ENCODE measurements around the gene DGKE. TPM values are rescaled to one million over a fixed set of nuclear protein-coding genes. Genes with fewer than 3 reads are reported as not detected.

The DGKE gene
- total RNA-seq, 1 experiment from 2014 or later, result 8.7 TPM

DNA sequence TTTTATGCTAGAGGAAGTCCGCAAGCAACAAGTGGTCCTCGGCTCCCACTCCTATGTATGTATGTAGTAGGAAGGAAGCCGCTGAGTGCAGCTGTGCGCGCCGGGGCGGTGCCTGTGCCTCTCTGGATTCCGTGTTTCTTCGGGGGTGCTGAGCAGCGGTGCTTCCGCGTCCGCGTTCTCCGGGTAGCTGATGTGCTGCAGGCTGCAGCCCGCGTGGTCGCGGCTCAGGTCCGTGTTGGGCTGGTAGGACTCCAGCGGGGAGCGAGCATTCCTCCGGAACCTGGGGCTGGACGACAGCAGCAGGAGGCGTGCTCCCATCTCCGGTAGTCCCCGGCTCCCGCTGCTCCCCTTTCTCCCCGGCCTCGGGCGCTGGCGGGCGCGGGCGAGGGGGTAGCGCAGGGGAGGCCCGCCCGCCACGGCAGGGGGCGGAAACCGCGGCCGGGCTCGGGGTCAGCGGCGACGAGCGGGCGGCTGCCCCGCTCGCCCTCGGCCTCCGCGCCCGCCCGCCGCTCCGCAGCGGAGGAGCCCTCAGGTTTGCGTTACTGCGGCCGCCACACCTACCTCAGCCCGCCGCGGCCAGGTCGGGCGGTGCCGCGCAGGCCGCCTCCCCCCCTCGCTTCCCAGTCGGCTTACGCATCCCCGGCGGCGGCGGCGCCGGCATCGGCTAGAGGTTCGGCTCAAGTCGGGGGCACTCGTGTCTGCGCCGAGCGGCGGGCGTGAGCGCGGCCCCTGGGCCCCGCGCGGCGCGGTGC is 718 bp upstream of the DGKE start:
- DNase-seq (ENCODE audit: low read depth), result peak; percentile 87
- in situ Hi-C loops (cut with HindIII; ENCODE audit: low pct_unique_long_range_greater_than_20kb, low sequenced_read_pairs), result no loop called here

GRCh38 chr17:56834380-56835263 is 671 bp downstream of the DGKE start:
- no peak for DNase-seq (ENCODE audit: low read depth)

GRCh38 chr17:56835264-56835585 is 1.3 kb downstream of the DGKE start:
- in situ Hi-C loops (cut with HindIII; ENCODE audit: low pct_unique_long_range_greater_than_20kb, low sequenced_read_pairs), result no loop called here

More at GRCh38 chr17:56834380-56835263, 671 bp downstream of the DGKE start:
- in situ Hi-C loops (cut with HindIII; ENCODE audit: low pct_unique_long_range_greater_than_20kb, low sequenced_read_pairs), result no loop called here

GRCh38 chr17:56838687-56839086 is 4.7 kb downstream of the DGKE start:
- in situ Hi-C loops (cut with HindIII; ENCODE audit: low pct_unique_long_range_greater_than_20kb, low sequenced_read_pairs), result no loop called here
- DNase-seq (ENCODE audit: low read depth), result no peak

More at GRCh38 chr17:56835264-56835585, 1.3 kb downstream of the DGKE start:
- no peak for DNase-seq (ENCODE audit: low read depth)

GRCh38 chr17:56842577-56842976 is 8.6 kb downstream of the DGKE start:
- in situ Hi-C loops (cut with HindIII; ENCODE audit: low pct_unique_long_range_greater_than_20kb, low sequenced_read_pairs), result no loop called here
- DNase-seq (ENCODE audit: low read depth), result no peak

DNA sequence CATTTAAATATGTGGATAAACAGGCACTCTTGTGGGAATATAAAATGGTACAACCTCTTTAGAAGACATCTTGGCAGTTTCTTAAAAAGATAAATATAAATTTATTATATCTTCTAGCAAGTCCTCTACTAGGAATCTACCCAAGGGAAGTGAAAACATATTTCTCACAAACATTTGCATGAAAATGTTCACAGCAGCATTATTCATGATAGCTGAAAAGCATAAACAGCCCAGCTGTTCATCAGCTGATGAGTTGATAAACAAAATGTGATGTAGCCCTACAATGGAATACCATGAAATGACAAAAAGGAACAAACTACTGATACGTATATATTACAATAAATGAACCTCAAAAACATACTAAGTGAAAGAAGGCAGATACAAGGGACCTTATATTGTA is 12.0 kb downstream of the DGKE start:
- in situ Hi-C loops (cut with HindIII; ENCODE audit: low pct_unique_long_range_greater_than_20kb, low sequenced_read_pairs), result no loop called here
- DNase-seq (ENCODE audit: low read depth), result no peak

DNA sequence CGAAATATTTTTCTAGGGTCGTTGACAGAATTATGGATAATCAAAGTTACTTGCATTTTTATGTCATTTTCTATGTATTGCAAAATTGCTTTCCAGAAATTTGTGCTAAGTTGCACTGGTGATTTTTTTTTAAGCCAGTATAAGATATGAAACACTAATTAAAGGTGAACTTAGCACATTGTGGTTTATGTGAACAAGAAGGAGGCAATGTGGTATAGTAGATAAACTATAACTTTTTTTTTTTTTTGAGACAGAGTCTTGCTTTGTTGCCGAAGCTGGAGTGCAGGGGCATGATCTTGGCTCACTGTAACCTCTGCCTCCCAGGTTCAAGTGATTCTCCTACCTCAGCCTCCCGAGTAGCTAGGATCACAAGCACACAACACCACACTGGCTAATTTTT is 13.2 kb downstream of the DGKE start:
- DNase-seq (ENCODE audit: low read depth), result no peak
- in situ Hi-C loops (cut with HindIII; ENCODE audit: low pct_unique_long_range_greater_than_20kb, low sequenced_read_pairs), result no loop called here

GRCh38 chr17:56849131-56849530 is 15.2 kb downstream of the DGKE start:
- no peak for DNase-seq (ENCODE audit: low read depth)
- in situ Hi-C loops (cut with HindIII; ENCODE audit: low pct_unique_long_range_greater_than_20kb, low sequenced_read_pairs), result no loop called here

DNA sequence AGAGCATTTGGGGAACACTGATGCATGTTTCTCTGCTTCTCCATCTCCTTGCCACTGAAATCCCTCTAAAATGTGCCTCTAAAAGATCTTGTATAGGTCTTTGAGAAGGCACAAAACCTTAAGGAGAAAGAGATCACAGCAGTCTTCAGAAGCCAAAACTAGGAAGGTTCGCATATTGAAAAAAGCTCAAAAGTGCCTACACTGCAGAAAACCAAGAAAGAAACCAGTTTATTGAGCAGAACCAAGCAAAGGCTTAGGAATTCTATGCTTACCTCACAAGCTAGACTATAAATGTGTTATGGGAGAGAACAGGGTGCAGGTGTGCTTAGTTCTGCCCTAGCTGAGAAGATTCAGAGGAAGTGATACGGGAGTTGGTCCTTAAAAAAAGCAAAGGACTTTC is 16.6 kb downstream of the DGKE start:
- no peak for DNase-seq (ENCODE audit: low read depth)
- in situ Hi-C loops (cut with HindIII; ENCODE audit: low pct_unique_long_range_greater_than_20kb, low sequenced_read_pairs), result no loop called here

DNA sequence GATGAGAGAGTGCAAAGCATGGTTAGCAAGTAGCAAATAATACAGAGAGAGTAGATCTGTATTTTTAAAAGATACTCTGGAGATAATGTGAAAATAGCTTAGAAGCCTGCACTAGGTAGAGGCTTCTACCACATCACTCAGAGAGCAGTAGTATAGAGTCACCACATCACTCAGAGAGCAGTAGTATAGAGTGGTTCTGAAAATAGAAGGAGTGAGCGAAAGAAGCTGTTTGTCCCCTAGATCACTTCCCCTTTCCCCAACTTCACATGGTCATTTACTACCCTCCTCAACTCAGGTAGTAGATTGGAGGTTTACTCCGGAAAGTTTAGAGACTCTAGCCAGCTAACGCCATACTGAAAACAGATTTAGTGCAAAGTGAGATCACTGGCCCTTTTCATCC is 17.1 kb downstream of the DGKE start:
- no peak for DNase-seq (ENCODE audit: low read depth)
- in situ Hi-C loops (cut with HindIII; ENCODE audit: low pct_unique_long_range_greater_than_20kb, low sequenced_read_pairs), result no loop called here

DNA sequence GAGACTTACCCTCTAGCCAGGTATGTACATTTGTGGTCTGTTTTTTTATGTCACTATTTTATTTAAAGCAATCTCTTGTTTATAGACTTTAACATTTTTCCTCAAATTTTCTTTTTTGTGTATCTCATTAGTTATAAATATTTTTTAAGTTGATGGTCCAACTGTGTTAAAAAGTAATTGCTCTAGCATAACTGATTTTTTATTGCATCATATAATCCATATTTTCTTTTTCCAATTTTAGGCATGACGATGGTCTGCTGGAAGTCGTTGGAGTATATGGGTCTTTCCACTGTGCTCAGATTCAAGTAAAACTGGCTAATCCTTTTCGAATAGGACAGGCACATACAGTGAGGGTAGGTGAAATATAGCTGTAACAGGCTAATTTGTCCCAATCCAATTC is 27.9 kb downstream of the DGKE start:
- no peak for DNase-seq (ENCODE audit: low read depth)
- in situ Hi-C loops (cut with HindIII; ENCODE audit: low pct_unique_long_range_greater_than_20kb, low sequenced_read_pairs), result no loop called here

DNA sequence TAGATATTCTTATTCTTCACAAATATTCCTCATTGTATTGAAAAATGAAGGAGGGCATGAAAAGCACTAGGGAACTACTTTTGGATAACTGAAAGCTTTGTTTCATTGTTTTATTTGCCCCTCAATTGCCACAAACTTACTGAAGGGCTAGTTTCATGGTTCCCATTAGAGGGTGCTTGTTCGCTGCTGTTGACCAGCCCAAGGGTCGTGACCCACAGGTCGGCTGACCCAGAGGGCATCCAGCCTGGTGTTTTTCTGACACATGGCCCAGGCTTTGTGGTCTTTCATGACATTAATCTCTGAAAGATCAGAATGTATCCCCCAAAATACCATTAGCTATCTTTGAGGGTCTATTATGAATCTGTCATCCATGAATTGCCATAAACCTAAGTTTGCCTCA is 30.0 kb downstream of the DGKE start:
- in situ Hi-C loops (cut with HindIII; ENCODE audit: low pct_unique_long_range_greater_than_20kb, low sequenced_read_pairs), result no loop called here
- no peak for DNase-seq (ENCODE audit: low read depth)

DNA sequence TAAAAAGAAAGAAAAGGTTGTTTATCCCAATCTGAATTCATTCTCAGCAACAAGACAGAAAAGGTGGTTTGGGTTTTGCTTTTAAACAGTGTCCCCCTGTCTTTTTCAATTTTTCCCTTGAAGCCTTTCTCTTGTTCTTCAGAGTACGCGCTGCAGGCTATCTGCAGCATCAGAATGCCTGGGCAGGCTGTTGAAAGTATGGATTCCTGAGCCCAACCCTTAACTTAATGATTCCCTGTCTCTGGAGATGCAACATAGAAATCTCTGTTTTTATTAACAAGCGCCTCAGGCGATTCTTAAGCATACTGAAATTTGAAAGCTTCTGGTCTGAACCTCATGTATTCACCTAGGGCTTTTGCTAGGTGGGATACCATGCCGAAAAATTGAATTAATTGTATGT is 32.1 kb downstream of the DGKE start:
- in situ Hi-C loops (cut with HindIII; ENCODE audit: low pct_unique_long_range_greater_than_20kb, low sequenced_read_pairs), result no loop called here
- DNase-seq (ENCODE audit: low read depth), result no peak

DNA sequence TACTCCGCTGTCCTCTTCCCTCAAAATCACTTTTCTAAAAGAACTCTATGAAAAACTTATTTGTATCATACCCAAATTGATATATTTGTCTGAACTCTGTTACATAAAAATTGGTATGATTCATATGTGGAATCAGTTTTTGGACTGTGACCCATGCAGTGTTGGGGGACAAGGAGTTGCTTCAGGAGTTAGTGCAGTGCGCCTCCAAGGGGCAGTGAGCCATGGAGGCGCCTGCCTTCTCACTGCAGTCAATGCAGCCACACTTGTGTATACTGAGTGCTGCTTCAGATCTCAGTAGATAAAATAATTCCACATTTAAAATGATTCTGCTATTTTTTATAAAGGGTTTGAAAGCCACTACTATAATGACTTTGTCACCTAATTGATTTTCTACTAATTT is 32.5 kb downstream of the DGKE start:
- no peak for DNase-seq (ENCODE audit: low read depth)
- in situ Hi-C loops (cut with HindIII; ENCODE audit: low pct_unique_long_range_greater_than_20kb, low sequenced_read_pairs), result no loop called here

DNA sequence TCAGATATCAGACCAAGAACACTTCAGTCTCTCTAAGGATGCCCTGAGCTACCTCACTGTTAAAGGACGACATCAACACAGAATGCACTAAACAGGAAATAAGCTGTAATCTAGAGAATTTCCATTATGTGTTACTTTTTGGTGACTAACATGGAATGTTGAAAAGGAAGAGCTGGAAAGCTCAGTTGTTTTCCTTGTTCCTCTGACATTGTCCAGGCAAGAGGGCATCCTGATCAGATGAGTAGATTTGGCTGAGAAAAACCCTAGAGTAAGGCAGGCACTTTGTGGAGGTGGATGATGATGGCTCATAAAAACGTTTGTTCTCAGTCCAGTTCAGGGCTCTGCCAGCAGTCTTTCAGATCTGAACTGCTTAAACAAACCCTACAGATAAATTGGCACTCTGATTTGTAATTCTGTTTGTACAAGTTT is 34.0 kb downstream of the DGKE start:
- in situ Hi-C loops (cut with HindIII; ENCODE audit: low pct_unique_long_range_greater_than_20kb, low sequenced_read_pairs), result no loop called here

GRCh38 chr17:56868716-56869115 is 34.8 kb downstream of the DGKE start:
- in situ Hi-C loops (cut with HindIII; ENCODE audit: low pct_unique_long_range_greater_than_20kb, low sequenced_read_pairs), result no loop called here
- no peak for DNase-seq (ENCODE audit: low read depth)

More for the DNA sequence above, 34.0 kb downstream of the DGKE start:
- DNase-seq (ENCODE audit: low read depth), result no peak

- in situ Hi-C loops (cut with HindIII; ENCODE audit: low pct_unique_long_range_greater_than_20kb, low sequenced_read_pairs), result no loop called here
Observed at GRCh38 chr17:56870081-56870651, 36.2 kb downstream of the DGKE start.

DNA sequence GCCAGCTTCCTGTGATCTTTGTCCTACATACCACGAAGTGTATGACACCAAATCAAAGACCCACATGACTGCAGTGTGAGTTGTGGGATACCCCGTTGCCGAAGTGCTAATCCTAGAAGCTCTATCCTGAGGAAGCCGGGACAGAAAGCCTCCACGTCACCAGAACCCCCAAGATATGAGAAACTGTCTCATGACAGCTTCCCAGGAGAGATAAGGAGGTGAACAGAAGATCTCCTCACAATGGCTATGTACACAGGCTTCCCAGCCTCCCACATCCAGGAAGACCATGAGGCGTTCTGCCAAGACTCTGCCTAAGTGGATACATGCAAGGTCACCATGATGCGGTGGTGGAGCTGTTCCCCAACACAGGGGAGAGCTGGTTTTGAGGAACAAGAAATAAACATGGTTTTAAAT is 42.8 kb downstream of the DGKE start:
- DNase-seq (ENCODE audit: low read depth), result no peak
- in situ Hi-C loops (cut with HindIII; ENCODE audit: low pct_unique_long_range_greater_than_20kb, low sequenced_read_pairs), result no loop called here

More at GRCh38 chr17:56870081-56870651, 36.2 kb downstream of the DGKE start:
- no peak for DNase-seq (ENCODE audit: low read depth)

DNA sequence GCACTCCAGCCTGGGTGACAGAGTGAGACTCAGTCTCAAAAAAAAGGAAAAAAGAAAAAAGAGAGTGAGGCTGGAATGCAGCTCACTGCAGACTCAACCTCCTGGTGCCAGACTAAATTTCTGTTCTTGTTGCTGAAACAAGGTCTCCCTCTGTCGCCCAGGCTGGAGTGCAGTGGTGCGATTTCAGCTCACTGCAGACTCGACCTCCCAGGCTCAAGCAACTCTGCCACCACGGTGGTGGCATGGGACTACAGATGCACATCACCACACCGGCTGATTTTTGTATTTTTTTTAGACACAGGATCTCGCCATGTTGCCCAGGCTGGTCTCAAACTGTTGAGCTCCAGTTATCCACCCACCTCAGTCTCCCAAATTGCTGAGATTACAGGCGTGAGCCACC is 45.3 kb downstream of the DGKE start:
- no peak for DNase-seq (ENCODE audit: low read depth)
- in situ Hi-C loops (cut with HindIII; ENCODE audit: low pct_unique_long_range_greater_than_20kb, low sequenced_read_pairs), result no loop called here
